HG03457 (cell line): ENCODE measurements around the gene LBR.

Source experiments
- ATAC-seq: cut with Tn5 transposase; IDR thresholded peaks from one replicate; pipeline ENCODE4 v1.9.1; 2021; ENCODE audit warnings: moderate number of reproducible peaks; ENCODE audit not compliant: unreplicated experiment

The LBR gene

GRCh38 chr1:225378880-225379279, 49.0 kb downstream of the LBR start:
- no peak for ATAC-seq

- ATAC-seq: no peak
These were observed 52.8 kb downstream of the LBR start for GRCh38 chr1:225374996-225375395.

DNA sequence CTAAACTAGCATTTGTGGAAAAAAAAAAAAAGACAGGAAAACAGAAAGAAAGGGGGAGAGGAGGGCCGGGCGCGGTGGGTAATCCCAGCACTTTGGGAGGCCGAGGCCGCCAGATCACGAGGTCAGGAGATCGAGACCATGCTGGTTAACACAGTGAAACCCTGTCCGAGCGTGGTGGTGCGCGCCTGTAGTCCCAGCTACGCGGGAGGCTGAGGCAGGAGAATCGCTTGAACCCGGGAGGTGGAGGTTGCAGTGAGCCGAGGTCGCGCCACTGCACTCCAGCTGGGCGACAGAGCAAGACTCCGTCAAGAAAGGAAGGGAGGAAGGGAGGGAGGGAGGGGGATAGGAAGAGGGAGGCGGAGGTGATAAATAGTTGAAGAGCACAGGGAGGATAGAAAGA, 54.7 kb downstream of the LBR start:
- no peak for ATAC-seq

- no peak for ATAC-seq
These were observed 56.4 kb downstream of the LBR start for GRCh38 chr1:225371366-225372010.

DNA sequence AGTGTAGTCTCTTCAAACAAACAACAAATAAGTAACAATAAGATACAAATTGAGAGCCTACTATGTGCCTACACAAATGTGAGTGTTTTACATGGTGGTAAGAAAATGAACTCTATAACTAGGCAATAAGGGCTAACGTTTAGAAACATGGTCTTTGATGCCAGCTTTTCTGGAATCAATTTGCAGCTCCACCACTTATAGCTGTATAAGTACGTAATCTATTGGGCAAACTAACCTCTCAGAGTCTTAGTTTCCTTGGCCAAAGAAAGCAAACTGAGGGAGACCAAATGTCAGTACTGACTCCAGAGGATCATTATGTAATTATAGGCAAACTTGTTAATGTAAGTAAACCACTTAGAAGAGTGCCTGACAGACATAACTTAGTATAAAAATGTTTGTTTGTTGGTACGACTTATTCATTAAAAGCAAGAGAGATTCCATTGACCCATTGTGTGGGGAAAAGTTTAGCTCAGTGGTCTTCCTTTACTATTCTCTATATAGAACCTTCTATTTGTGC, 59.7 kb downstream of the LBR start:
- no peak for ATAC-seq

- ATAC-seq: no peak
These were observed 61.3 kb downstream of the LBR start for GRCh38 chr1:225366552-225366951.

DNA sequence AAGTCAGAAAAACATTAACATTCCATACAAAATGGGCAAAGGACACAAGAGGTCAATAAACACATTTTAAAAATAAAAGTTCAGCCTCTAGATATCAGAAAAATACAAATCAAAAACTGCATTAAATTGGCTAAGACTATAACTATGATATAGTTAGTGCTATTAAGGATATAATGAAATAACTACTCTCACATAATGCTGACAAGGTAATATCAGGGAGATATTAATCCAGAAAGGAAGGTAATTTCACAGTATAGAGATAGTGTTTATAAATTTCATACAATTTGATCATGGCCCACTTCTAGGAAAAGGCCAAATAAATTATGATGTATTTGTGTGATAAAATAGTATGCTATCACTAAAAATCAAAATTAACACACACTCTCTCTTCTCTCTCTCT, 61.8 kb downstream of the LBR start:
- ATAC-seq: no peak

DNA sequence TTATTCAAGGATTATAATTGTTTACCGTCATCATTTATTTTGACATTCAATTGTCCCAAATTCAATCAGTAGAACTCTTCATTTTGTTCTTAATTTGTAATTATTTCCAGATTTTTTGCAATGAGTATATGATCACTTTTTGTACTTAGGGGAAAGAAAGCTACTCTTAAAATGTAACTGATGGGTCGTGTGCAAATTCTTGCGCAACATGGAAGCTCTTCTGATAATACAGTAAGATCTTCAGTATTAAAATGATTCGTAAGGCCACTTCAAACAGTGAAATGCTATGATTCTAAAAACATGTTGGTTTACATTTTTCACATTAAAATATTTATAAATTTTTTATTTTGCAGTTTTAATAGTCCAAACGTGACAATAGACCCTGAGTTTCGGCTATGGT, 63.4 kb downstream of the LBR start:
- no peak for ATAC-seq

- ATAC-seq: no peak
These were observed 65.0 kb downstream of the LBR start for GRCh38 chr1:225362805-225363204.

DNA sequence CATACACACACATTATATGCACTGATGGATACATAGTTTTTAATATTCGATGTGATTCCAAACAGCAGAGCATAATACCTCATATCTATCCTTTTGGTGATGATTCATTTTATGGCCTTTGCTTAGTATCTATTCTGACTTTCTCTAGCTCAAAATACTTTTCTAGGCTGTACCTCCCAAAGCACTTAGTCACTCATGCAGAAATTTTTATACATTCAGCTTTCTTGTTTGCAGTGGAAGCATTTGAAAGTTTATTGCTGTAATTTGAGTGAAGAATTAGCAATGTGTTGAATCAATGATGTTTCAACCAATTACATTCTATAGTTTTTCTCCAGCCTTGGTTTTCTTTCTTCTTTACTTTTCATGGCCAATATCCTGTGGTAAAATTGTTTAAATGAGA, 66.7 kb downstream of the LBR start:
- ATAC-seq: no peak

DNA sequence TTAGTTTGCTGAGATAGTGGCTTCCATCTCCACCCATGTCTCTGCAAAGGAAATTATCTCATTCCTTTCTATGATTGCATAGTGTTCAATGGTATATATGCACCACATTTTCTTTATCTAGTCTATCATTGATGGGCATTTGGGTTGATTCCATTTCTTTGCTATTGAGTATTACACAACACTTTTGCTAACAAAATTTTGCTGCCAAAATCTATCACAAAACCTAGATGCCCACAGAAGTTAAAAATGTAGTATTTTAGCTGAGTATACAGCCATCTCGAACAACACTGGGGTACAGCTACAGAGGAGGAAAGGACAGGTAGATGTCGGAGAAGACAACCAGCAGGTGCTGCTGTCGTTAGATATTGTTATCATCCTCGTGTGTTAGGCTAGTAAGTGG, 67.7 kb downstream of the LBR start:
- no peak for ATAC-seq

DNA sequence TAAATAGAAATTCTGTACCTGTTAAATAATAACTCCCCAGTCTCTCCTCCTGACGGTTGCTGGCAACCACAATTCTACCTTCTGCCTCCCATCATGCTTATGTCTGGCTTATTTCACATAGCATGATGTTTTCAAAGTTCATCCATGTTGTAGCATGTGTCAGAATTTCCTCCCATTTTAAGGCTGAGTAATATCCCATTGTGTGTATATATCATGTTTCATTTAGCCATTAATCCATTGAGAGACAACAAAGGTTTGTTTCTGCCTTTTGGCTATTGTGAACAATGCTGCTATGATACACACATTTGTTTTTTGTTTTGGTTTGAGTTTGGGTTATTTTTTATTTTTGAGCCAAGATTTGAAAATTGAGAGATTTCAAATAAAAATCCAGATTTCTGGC, 72.0 kb downstream of the LBR start:
- no peak for ATAC-seq

DNA sequence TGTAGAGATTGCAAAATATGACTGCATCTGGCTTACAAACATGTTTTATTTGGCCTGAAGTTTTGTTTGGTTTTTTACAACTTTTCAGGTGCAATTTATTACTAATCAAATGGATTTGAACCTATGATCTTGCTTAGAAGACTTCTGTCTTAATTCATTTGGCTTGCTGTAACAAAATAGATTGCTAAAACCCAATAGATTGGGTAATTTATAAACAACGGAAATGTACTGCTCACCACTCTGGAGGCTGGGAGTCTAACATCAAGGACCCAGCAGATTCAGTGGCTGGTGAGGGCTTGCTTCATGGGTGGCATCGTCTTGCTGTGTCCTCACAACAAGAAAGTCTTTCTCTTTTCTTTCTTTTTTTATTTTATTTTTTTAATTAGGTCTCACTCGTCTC, 72.9 kb downstream of the LBR start:
- ATAC-seq: no peak
